Measurements from ENCODE around the gene FLT3. TPM values are rescaled to one million over a fixed set of nuclear protein-coding genes. Genes with fewer than 3 reads are reported as not detected.
A peak's percentile ranks its signal among the peaks of the same experiment; 100 is the strongest.
"Not testable (repeated sequence)": the region's sequence is repeated elsewhere in the genome, so short reads cannot be mapped to it uniquely, and the experiment has no call there.

Gene FLT3
- total RNA-seq, 1 donor from 2014 or later: 0.05 TPM

- intact Hi-C loops (cut with DNase I): no loop called here
- no peak for DNase-seq (ENCODE audit: low spot score)
Observed at GRCh38 chr13:28013482-28013881, 86.9 kb downstream of the FLT3 start.

- intact Hi-C loops (cut with DNase I): no loop called here
- DNase-seq (ENCODE audit: low spot score): no peak
Observed at GRCh38 chr13:28012896-28013295, 87.5 kb downstream of the FLT3 start.

- DNase-seq (ENCODE audit: low spot score): no peak
- intact Hi-C loops (cut with DNase I): no loop called here
Observed at GRCh38 chr13:28012383-28012782, 88.0 kb downstream of the FLT3 start.

GRCh38 chr13:28010046-28010445, 90.3 kb downstream of the FLT3 start:
- no peak for DNase-seq (ENCODE audit: low spot score)
- intact Hi-C loops (cut with DNase I): no loop called here

- intact Hi-C loops (cut with DNase I); DNase-seq (ENCODE audit: low spot score): not testable (repeated sequence)
Observed at GRCh38 chr13:28005016-28005415, 95.4 kb downstream of the FLT3 start.

GRCh38 chr13:28002886-28003698, 97.3 kb downstream of the FLT3 start:
- intact Hi-C loops (cut with DNase I): no loop called here
- DNase-seq (ENCODE audit: low spot score): no peak

- intact Hi-C loops (cut with DNase I): no loop called here
- no peak for DNase-seq (ENCODE audit: low spot score)
Observed at GRCh38 chr13:28001837-28002473, 98.4 kb downstream of the FLT3 start.

GRCh38 chr13:28001049-28001448, 99.3 kb downstream of the FLT3 start:
- intact Hi-C loops (cut with DNase I): no loop called here
- DNase-seq (ENCODE audit: low spot score): no peak

- DNase-seq (ENCODE audit: low spot score): no peak
- intact Hi-C loops (cut with DNase I): no loop called here
Observed at GRCh38 chr13:28000567-28000966, 99.8 kb downstream of the FLT3 start.

GRCh38 chr13:27997904-27998522, 102.4 kb downstream of the FLT3 start:
- no peak for DNase-seq (ENCODE audit: low spot score)
- intact Hi-C loops (cut with DNase I): no loop called here

- DNase-seq (ENCODE audit: low spot score): no peak
- intact Hi-C loops (cut with DNase I): no loop called here
Observed at GRCh38 chr13:27991881-27992280, 108.5 kb downstream of the FLT3 start.

GRCh38 chr13:27988520-27988919, 111.9 kb downstream of the FLT3 start, which contains the start of gene URAD:
Gene URAD (minus strand): TSS chr13:27988693. CDS start chr13:27988637, 56 bp downstream.
- no peak for DNase-seq (ENCODE audit: low spot score)
- intact Hi-C loops (cut with DNase I): loop anchor here (10.0 kb wide), 1 partner anchor 1004 kb away; no protein-coding TSS in a partner anchor

GRCh38 chr13:27985600-27985999, 114.8 kb downstream of the FLT3 start:
- no peak for DNase-seq (ENCODE audit: low spot score)
- intact Hi-C loops (cut with DNase I): loop anchor here (10.0 kb wide), 1 partner anchor 1001 kb away; no protein-coding TSS in a partner anchor

- intact Hi-C loops (cut with DNase I): loop anchor here (5.0 to 10.0 kb wide), 2 partner anchors 620 to 998 kb away; no protein-coding TSS in a partner anchor
- no peak for DNase-seq (ENCODE audit: low spot score)
Observed at GRCh38 chr13:27982361-27982760, 118.0 kb downstream of the FLT3 start.

- intact Hi-C loops (cut with DNase I): loop anchor here (5.0 to 10.0 kb wide), 2 partner anchors 619 to 996 kb away; no protein-coding TSS in a partner anchor
- peak; percentile 29 for DNase-seq (ENCODE audit: low spot score)
Observed at GRCh38 chr13:27981006-27981708, 119.2 kb downstream of the FLT3 start.

- peak; percentile 47 for DNase-seq (ENCODE audit: low spot score)
- intact Hi-C loops (cut with DNase I): loop anchor here (5.0 to 10.0 kb wide), 2 partner anchors 618 to 996 kb away; no protein-coding TSS in a partner anchor
Observed at GRCh38 chr13:27980280-27980998, 119.9 kb downstream of the FLT3 start.

GRCh38 chr13:27979765-27980279, 120.6 kb downstream of the FLT3 start:
- peak; percentile 38 for DNase-seq (ENCODE audit: low spot score)
- intact Hi-C loops (cut with DNase I): loop anchor here (5.0 to 10.0 kb wide), 2 partner anchors 618 to 995 kb away; no protein-coding TSS in a partner anchor

GRCh38 chr13:27979001-27979643, 121.3 kb downstream of the FLT3 start:
- intact Hi-C loops (cut with DNase I): no loop called here
- DNase-seq (ENCODE audit: low spot score): peak; percentile 44

Measured in cardiac septum (tissue), 1 donor.